Left ventricle myocardium inferior (tissue), 1 donor: Measurements from ENCODE around the gene ZDHHC14. TPM values are rescaled to one million over a fixed set of nuclear protein-coding genes. Genes with fewer than 3 reads are reported as not detected.

ENCODE experiments used
- DNase-seq: peaks from one replicate; pipeline ENCODE4 v3.0.0-alpha.2; 2020
- H3K27ac ChIP-seq: fragments of 200-600 bp; replicated peaks from 2 replicates; pipeline ENCODE4 v1.8.0; 2021
- H3K27me3 ChIP-seq: fragments of 200-600 bp; 2 replicates; pipeline ENCODE4 v1.8.0; 2021; ENCODE audit warnings: low read depth
- H3K36me3 ChIP-seq: fragments of 200-600 bp; 2 replicates; pipeline ENCODE4 v1.8.0; 2021
- H3K4me1 ChIP-seq: fragments of 200-600 bp; 2 replicates; pipeline ENCODE4 v1.8.0; 2021
- H3K4me3 ChIP-seq: fragments of 200-600 bp; 2 replicates; pipeline ENCODE4 v1.8.0; 2021; ENCODE audit warnings: mild to moderate bottlenecking, moderate library complexity
- H3K9me3 ChIP-seq: fragments of 200-600 bp; replicated peaks from 2 replicates; pipeline ENCODE4 v1.8.0; 2021
- intact Hi-C: fragments of 100-400 bp; cut with micrococcal nuclease; formaldehyde crosslinking; loops from one replicate; pipeline ENCODE4 v1.11.0; 2022
- total RNA-seq: library from RNA; stranded (reverse); fragmentation: NEBNext Ultra II Directional; extraction: Animal tissue kit (Norgen Biotek cat#: 25700); gene quantifications from one replicate; pipeline ENCODE4 v1.2.1, GENCODE V29; 2021
- TF ChIP-seq, protein P1 (sequence below): fragments of 200-600 bp; IDR thresholded peaks from 2 replicates; pipeline ENCODE4 v1.8.0; 2021; ENCODE audit warnings: antibody characterized with exemption, mild to moderate bottlenecking, borderline replicate concordance
- donor health status: DM: no; HTN: yes; CAD: no; lungs with severe emphysema.

Gene ZDHHC14
- total RNA-seq, 1 donor from 2014 or later = 10.0 TPM

DNA sequence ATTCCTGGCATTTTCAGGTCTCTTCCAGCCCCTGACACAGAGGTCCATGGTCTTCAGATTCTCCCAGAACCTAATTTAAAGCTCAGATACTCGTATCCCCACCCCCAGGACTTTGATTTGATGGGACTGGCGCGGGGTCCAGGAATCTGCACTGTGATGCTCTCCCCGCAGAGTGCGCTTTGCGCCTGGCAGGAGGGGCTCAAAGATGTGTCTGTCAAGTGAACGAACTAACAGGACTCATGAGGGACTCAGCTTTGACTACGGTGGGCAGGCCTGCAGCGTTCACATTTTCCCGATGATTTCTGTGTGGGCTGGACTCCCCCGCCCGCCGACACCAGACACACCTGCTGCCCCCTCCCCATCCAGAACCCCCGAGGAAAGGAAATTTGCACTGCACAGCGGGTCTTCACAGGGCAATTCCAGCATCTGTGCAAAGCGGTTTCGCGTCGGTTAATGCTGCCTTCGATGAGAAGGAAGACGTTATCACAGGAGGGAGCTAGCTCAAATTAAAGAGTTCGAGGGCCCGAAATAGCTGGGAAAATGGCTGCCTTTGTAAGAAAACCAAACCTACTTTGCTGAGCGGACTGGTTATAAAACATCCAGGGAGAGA, 90.2 kb downstream of the ZDHHC14 start:
- intact Hi-C loops = no loop called here
- Histone ChIP-seq H3K4me1 (no peaks in the 10 kb centered on the region), H3K27me3 (no peaks in the 10 kb centered on the region), H3K4me3 (no peak overlapping the region), H3K9me3 (no peaks in the 10 kb centered on the region), H3K36me3 (no peaks in the 10 kb centered on the region), H3K27ac (no peak overlapping the region)
- TF ChIP-seq, protein P1, sequence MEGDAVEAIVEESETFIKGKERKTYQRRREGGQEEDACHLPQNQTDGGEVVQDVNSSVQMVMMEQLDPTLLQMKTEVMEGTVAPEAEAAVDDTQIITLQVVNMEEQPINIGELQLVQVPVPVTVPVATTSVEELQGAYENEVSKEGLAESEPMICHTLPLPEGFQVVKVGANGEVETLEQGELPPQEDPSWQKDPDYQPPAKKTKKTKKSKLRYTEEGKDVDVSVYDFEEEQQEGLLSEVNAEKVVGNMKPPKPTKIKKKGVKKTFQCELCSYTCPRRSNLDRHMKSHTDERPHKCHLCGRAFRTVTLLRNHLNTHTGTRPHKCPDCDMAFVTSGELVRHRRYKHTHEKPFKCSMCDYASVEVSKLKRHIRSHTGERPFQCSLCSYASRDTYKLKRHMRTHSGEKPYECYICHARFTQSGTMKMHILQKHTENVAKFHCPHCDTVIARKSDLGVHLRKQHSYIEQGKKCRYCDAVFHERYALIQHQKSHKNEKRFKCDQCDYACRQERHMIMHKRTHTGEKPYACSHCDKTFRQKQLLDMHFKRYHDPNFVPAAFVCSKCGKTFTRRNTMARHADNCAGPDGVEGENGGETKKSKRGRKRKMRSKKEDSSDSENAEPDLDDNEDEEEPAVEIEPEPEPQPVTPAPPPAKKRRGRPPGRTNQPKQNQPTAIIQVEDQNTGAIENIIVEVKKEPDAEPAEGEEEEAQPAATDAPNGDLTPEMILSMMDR = no peak
- no peak for DNase-seq

DNA sequence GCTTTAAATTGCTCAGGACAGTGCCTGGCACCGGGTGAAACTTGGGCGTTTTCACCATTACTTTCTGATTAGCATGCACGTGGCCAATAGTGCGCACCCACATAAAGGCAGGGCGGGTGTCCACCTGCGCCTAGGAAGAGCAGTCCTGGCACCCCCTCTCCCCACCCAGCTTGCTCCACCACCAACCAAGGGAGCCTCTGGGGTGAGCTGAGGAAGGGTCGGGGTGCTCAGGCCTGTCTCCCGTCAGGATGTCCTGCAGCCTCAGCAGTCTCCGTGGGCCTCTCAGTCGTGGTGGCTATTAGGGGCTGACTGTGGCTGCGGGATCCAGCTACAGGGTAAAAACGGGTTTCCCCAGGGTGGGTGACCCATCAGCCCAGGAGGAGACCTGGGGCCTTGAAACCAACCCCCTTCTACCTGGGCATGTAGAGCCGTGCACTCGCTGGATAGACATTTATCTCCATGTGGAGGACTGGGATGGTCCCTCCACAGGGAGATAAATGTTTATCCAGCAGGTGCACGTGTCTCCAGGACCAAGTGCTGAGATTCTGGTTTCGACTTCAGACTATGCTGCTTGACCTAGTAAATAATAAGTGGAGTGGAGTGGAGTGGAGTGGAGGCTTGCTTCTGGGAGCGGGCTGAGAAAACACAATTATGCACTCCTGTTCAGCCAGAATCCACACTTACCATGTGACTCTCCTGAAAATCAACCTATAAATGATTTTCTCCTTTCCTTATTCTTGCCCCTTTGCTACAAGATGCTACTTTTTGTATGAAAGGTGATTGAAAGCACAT, 91.1 kb downstream of the ZDHHC14 start:
- no peaks in the 10 kb centered on the region for H3K4me1 ChIP-seq
- TF ChIP-seq, protein P1 = no peak
- no peak for DNase-seq
- H3K36me3 ChIP-seq = no peaks in the 10 kb centered on the region
- H3K9me3 ChIP-seq = no peaks in the 10 kb centered on the region
- intact Hi-C loops = no loop called here
- H3K27me3 ChIP-seq = no peaks in the 10 kb centered on the region
- H3K27ac ChIP-seq = no peak overlapping the region
- no peak overlapping the region for H3K4me3 ChIP-seq

DNA sequence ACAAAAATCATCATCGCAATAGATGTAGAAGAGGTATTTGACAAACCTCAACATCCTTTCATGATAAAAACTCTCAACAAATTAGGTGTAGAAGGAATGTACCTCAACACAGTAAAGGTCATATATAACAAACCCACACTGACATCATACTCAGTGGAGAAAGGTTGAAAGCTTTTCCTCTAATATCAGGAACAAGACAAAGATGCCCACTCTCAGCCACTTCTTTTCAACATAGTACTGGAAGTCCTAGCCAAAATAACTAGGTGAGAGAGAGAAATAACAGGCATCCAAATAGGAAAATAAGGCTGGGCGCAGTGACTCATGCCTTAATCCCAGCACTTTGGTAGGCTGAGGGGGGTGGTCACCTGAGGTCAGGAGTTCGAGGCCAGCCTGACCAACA, 95.8 kb downstream of the ZDHHC14 start:
- no peak for DNase-seq
- H3K4me1 ChIP-seq = no peaks in the 10 kb centered on the region
- H3K27ac ChIP-seq = no peak overlapping the region
- no peaks in the 10 kb centered on the region for H3K27me3 ChIP-seq
- no peaks in the 10 kb centered on the region for H3K9me3 ChIP-seq
- intact Hi-C loops = no loop called here
- TF ChIP-seq, protein P1 = no peak
- H3K36me3 ChIP-seq = no peaks in the 10 kb centered on the region
- H3K4me3 ChIP-seq = no peak overlapping the region

DNA sequence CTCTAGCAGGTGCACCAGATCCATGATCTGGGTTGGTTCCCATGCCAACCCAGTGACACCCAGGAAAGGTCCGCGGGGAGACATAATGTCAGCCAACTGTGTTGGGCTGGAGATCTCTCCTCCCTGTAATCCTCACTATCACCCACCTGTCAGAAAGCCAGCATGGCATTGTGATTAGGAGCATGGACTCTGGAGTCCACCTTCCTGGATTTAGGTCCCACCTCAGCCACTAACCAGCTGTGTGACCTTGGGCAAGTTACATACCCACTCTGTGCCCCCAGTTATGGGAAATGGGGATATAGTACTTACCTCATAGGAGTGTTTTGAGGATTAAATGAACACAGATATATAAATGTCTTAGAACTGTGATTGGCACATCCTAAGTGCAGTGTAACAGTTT, 97.9 kb downstream of the ZDHHC14 start:
- Histone ChIP-seq H3K9me3 (no peaks in the 10 kb centered on the region), H3K4me3 (no peak overlapping the region), H3K27me3 (no peaks in the 10 kb centered on the region), H3K36me3 (no peaks in the 10 kb centered on the region), H3K27ac (no peak overlapping the region), H3K4me1 (no peaks in the 10 kb centered on the region)
- intact Hi-C loops = no loop called here
- DNase-seq = no peak
- TF ChIP-seq, protein P1 = no peak

- H3K27ac ChIP-seq = no peak overlapping the region
- H3K4me1 ChIP-seq = no peaks in the 10 kb centered on the region
- no peak overlapping the region for H3K4me3 ChIP-seq
- intact Hi-C loops = no loop called here
- H3K9me3 ChIP-seq = no peaks in the 10 kb centered on the region
- no peaks in the 10 kb centered on the region for H3K36me3 ChIP-seq
- TF ChIP-seq, protein P1 = no peak
- no peak for DNase-seq
- H3K27me3 ChIP-seq = no peaks in the 10 kb centered on the region
These were observed 98.7 kb downstream of the ZDHHC14 start for GRCh38 chr6:157479464-157480303.
